IPS-NIHi11 (cell line): ENCODE results near the gene CKMT2.

Source experiments
- DNase-seq: peaks from one replicate; pipeline ENCODE4 v3.0.0; 2012; ENCODE audit warnings: mixed read lengths, low spot score

The CKMT2 gene

DNA sequence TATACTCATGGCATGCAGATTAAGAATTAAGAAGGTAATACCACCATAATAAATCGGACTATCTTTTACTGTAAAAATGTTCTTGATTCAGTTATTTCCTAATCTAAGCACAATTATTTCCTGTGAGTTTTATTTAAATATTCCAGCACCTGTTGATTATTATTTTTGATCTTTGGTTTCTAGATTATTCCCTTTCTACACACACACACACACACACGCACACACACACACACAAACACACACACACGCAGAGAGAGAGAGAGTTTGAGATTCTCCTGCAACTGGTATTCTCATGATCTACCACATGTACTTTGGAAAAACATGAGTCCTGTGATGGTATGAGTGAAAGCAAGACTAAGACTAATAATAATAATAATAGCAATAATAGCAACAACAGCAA is 17.0 kb upstream of the CKMT2 start:
- DNase-seq, result no peak

GRCh38 chr5:81219389-81219788 is 13.7 kb upstream of the CKMT2 start:
- DNase-seq, result no peak

GRCh38 chr5:81222285-81222684 is 10.8 kb upstream of the CKMT2 start:
- no peak for DNase-seq

DNA sequence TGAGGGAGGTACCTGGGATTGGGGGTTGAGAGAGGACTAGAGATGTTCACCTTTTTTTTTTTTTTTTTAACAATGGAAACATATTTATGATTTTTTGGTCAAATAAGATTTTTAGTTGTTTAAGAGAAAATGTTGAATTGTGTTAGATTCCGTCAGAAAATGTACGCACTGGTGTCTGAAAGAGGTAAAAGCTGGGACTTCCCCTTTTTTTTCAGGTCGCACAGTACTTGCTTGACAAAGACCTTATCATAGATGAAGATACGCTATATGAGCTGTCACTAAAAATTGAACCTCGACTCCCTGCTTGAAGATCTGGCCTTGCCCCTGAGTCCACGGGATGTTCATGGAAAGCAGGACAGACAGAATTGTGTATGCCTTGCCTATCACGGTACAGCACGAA is 7.7 kb upstream of the CKMT2 start:
- no peak for DNase-seq

GRCh38 chr5:81226286-81226685 is 6.8 kb upstream of the CKMT2 start:
- no peak for DNase-seq

DNA sequence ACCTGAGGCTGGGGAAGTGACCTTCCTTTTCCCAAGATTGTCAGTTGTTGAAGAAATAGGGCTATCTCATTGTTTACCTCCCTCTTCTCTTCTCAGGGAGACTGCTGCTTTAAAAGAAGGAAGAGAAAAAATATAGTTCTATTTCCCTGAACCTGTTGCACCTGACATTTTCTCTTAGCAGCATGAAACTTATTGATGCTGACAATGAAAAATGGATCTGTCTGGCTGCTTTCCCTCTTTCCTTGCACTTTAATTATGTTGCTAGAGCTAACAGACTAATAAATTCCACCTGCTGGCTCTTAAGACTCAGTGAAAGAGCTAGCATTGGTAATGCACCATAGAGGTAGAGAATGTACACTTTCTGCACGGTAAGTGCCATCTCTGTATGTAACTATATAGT is 6.2 kb upstream of the CKMT2 start:
- DNase-seq, result no peak

DNA sequence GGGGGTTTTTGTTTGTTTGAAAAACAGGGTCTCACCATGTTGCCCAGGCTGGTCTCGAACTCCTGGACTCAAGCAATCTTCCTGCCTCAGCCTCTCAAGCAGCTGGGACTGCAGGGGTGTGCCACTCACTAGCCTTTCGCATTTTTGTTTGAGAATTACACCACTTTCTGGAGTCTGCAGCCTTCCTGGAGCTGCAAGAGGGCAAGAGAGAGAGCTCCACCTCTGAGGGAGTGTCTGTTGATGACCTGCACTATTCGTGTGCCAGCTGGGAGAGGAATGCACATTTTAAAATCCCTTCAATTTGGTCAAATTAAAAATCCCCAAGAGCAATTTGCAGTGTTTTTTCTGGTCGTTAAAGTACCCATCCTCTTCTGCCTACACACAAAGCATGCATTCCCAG is 5.0 kb upstream of the CKMT2 start:
- no peak for DNase-seq

GRCh38 chr5:81230416-81230815 is 2.7 kb upstream of the CKMT2 start:
- no peak for DNase-seq

- no peak for DNase-seq
These were observed 550 bp upstream of the CKMT2 start for GRCh38 chr5:81232464-81233079.

DNA sequence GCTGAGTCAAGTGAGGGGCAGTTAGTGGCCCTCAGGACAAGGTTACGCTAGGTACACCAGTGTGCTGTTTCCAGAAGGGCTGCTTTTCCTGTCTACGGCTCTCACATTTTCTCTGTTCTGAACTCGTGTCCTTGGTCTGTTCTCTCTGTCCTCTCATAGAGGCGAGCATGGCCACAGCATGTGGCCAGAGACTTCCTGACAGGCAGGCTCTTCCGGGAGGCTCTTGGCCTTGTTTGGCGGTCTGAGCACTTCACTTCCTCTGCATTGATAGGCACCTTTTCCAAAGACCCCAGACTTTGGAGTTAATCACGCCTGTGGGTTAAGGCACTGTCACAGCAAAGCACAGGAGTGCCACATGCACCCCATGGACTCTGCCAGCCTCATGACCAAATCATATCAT is 1.2 kb downstream of the CKMT2 start:
- DNase-seq, result no peak

- no peak for DNase-seq
These were observed 1.7 kb downstream of the CKMT2 start for GRCh38 chr5:81234801-81235200.

- DNase-seq, result no peak
These were observed 2.4 kb downstream of the CKMT2 start for GRCh38 chr5:81235287-81236072.

DNA sequence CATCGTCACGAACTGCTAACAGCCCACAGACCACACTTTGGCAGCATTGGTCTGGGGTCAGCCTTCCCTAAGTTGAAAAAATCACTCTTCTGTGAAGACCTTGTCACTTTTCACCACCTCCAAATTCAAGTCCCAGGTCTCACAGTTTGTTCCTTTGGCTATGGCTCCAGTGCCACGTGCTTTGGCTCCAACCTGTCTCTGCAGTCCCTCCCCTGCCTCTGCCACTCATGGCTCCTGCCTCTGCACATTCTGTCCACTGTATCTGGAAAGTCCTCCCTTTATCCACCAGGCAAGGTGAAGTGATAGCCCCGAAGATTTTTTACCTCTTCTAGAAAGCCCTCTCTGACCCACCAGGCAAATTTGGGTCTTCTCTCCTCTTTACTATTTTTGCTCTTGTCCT is 5.3 kb downstream of the CKMT2 start:
- DNase-seq, result no peak

GRCh38 chr5:81239613-81240012 is 6.5 kb downstream of the CKMT2 start:
- no peak for DNase-seq

GRCh38 chr5:81241001-81241400 is 7.9 kb downstream of the CKMT2 start:
- DNase-seq, result no peak

- no peak for DNase-seq
These were observed 9.0 kb downstream of the CKMT2 start for GRCh38 chr5:81241961-81242648.

GRCh38 chr5:81242906-81243436 is 9.8 kb downstream of the CKMT2 start:
- no peak for DNase-seq

- no peak for DNase-seq
These were observed 11.3 kb downstream of the CKMT2 start for GRCh38 chr5:81244451-81244850.

DNA sequence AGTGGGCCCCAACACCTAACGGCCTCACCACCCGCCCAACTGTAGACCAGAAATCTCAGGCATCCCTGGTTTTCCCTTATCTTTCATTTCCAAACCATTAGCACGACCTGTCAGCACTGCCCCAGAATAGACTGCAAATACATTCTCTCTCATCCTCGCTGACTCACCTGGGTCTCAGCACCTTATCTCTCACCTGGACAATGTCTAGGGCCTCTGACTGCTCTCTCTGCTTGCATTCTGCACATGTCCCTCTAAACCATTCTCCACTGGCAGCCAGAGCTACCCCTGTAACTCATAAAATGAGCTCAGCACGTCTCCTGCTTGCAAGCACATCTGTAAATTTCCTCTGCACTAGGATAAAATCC is 12.7 kb downstream of the CKMT2 start:
- no peak for DNase-seq

- no peak for DNase-seq
These were observed 13.6 kb downstream of the CKMT2 start for GRCh38 chr5:81246697-81247096.

DNA sequence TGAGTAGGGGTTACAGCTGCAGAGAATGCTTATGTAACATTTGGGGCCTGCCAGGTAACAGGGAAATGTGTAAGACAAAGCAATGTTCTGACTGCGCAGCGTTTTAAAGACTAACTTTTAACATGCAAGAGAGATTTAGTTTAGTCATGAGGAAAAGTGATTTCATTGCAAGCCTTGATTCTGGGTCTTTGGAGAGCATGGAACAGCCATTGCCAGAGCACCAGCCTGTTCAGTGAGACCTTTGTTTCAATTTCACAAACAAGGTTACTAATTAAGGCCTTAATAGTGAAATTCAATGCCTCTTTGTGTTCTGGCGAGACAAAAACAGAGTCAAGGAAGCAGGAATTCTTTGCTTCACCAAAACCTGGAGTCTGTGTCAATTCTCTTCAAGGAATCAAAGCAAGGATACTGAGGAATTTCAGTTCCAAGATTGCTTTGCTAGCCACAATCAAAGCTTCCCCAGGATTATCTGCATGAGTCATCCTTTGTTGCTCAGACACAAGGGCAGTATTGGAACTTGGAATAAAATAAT is 14.4 kb downstream of the CKMT2 start:
- no peak for DNase-seq

GRCh38 chr5:81249240-81249639 is 16.1 kb downstream of the CKMT2 start:
- DNase-seq, result no peak

DNA sequence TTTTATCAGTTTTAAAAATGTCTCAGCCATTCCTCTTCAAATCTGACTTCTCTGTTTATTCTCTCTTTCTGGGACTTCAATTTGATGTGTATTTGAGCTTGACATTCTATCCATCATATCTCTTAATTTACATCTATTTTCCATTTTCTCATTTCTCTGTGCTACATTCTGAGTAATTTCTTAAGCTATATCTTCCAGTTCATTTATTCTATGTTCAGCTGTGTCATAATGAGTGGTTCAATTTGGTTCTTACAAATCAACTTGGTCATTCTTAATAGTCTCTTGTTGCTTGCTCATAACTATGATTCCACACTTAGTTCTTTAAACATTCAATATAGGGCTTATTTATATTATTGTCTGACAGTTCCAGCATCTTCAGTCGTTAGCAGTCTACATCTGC is 16.9 kb downstream of the CKMT2 start:
- no peak for DNase-seq
